ENCODE results near the gene RALGAPB. TPM values are rescaled to one million over a fixed set of nuclear protein-coding genes. Genes with fewer than 3 reads are reported as not detected.
"Not testable (repeated sequence)": the region's sequence is repeated elsewhere in the genome, so short reads cannot be mapped to it uniquely, and the experiment has no call there.

The RALGAPB gene
- total RNA-seq, 1 experiment from 2014 or later: 21.2 TPM

- no peak for DNase-seq (ENCODE audit: low read depth, low spot score)
- in situ Hi-C loops (cut with HindIII; ENCODE audit: low pct_unique_long_range_greater_than_20kb, low sequenced_read_pairs): no loop called here
Measured at GRCh38 chr20:38466983-38467382, 5.7 kb upstream of the RALGAPB start.

GRCh38 chr20:38471245-38471644 lies 1.4 kb upstream of the RALGAPB start:
- no peak for DNase-seq (ENCODE audit: low read depth, low spot score)
- in situ Hi-C loops (cut with HindIII; ENCODE audit: low pct_unique_long_range_greater_than_20kb, low sequenced_read_pairs): no loop called here

GRCh38 chr20:38471987-38472512 lies 593 bp upstream of the RALGAPB start:
- in situ Hi-C loops (cut with HindIII; ENCODE audit: low pct_unique_long_range_greater_than_20kb, low sequenced_read_pairs): no loop called here
- DNase-seq (ENCODE audit: low read depth, low spot score): no peak

- in situ Hi-C loops (cut with HindIII; ENCODE audit: low pct_unique_long_range_greater_than_20kb, low sequenced_read_pairs): no loop called here
- DNase-seq (ENCODE audit: low read depth, low spot score): no peak
Measured at GRCh38 chr20:38473367-38473795, 738 bp downstream of the RALGAPB start.

- DNase-seq (ENCODE audit: low read depth, low spot score): no peak
- in situ Hi-C loops (cut with HindIII; ENCODE audit: low pct_unique_long_range_greater_than_20kb, low sequenced_read_pairs): no loop called here
Measured at GRCh38 chr20:38477747-38478146, 5.1 kb downstream of the RALGAPB start.

- no peak for DNase-seq (ENCODE audit: low read depth, low spot score)
- in situ Hi-C loops (cut with HindIII; ENCODE audit: low pct_unique_long_range_greater_than_20kb, low sequenced_read_pairs): no loop called here
Measured at GRCh38 chr20:38479596-38479995, 7.0 kb downstream of the RALGAPB start.

GRCh38 chr20:38485041-38485440 lies 12.4 kb downstream of the RALGAPB start:
- DNase-seq (ENCODE audit: low read depth, low spot score): no peak

GRCh38 chr20:38489181-38489580 lies 16.5 kb downstream of the RALGAPB start:
- no peak for DNase-seq (ENCODE audit: low read depth, low spot score)
- in situ Hi-C loops (cut with HindIII; ENCODE audit: low pct_unique_long_range_greater_than_20kb, low sequenced_read_pairs): no loop called here

More at GRCh38 chr20:38485041-38485440, 12.4 kb downstream of the RALGAPB start:
- in situ Hi-C loops (cut with HindIII; ENCODE audit: low pct_unique_long_range_greater_than_20kb, low sequenced_read_pairs): no loop called here

- in situ Hi-C loops (cut with HindIII; ENCODE audit: low pct_unique_long_range_greater_than_20kb, low sequenced_read_pairs): no loop called here
- DNase-seq (ENCODE audit: low read depth, low spot score): no peak
Measured at GRCh38 chr20:38497246-38497935, 24.7 kb downstream of the RALGAPB start.

GRCh38 chr20:38498909-38499308 lies 26.3 kb downstream of the RALGAPB start:
- in situ Hi-C loops (cut with HindIII; ENCODE audit: low pct_unique_long_range_greater_than_20kb, low sequenced_read_pairs): no loop called here
- DNase-seq (ENCODE audit: low read depth, low spot score): no peak

- no peak for DNase-seq (ENCODE audit: low read depth, low spot score)
Measured at GRCh38 chr20:38499366-38499765, 26.7 kb downstream of the RALGAPB start.

GRCh38 chr20:38501858-38502436 lies 29.3 kb downstream of the RALGAPB start:
- in situ Hi-C loops (cut with HindIII; ENCODE audit: low pct_unique_long_range_greater_than_20kb, low sequenced_read_pairs): no loop called here
- no peak for DNase-seq (ENCODE audit: low read depth, low spot score)

More at GRCh38 chr20:38499366-38499765, 26.7 kb downstream of the RALGAPB start:
- in situ Hi-C loops (cut with HindIII; ENCODE audit: low pct_unique_long_range_greater_than_20kb, low sequenced_read_pairs): no loop called here

- in situ Hi-C loops (cut with HindIII; ENCODE audit: low pct_unique_long_range_greater_than_20kb, low sequenced_read_pairs): no loop called here
- no peak for DNase-seq (ENCODE audit: low read depth, low spot score)
Measured at GRCh38 chr20:38504368-38505090, 31.9 kb downstream of the RALGAPB start.

- DNase-seq (ENCODE audit: low read depth, low spot score): no peak
- in situ Hi-C loops (cut with HindIII; ENCODE audit: low pct_unique_long_range_greater_than_20kb, low sequenced_read_pairs): no loop called here
Measured at GRCh38 chr20:38505091-38505455, 32.4 kb downstream of the RALGAPB start.

GRCh38 chr20:38511726-38512125 lies 39.1 kb downstream of the RALGAPB start:
- in situ Hi-C loops (cut with HindIII; ENCODE audit: low pct_unique_long_range_greater_than_20kb, low sequenced_read_pairs); DNase-seq (ENCODE audit: low read depth, low spot score): not testable (repeated sequence)

GRCh38 chr20:38514185-38514584 lies 41.5 kb downstream of the RALGAPB start:
- no peak for DNase-seq (ENCODE audit: low read depth, low spot score)
- in situ Hi-C loops (cut with HindIII; ENCODE audit: low pct_unique_long_range_greater_than_20kb, low sequenced_read_pairs): no loop called here

- no peak for DNase-seq (ENCODE audit: low read depth, low spot score)
- in situ Hi-C loops (cut with HindIII; ENCODE audit: low pct_unique_long_range_greater_than_20kb, low sequenced_read_pairs): no loop called here
Measured at GRCh38 chr20:38514947-38515346, 42.3 kb downstream of the RALGAPB start.

GRCh38 chr20:38515631-38516030 lies 43.0 kb downstream of the RALGAPB start:
- in situ Hi-C loops (cut with HindIII; ENCODE audit: low pct_unique_long_range_greater_than_20kb, low sequenced_read_pairs): no loop called here
- no peak for DNase-seq (ENCODE audit: low read depth, low spot score)
